Esophagus squamous epithelium (tissue), 5 donors: Measurements from ENCODE around the gene TPSAB1. TPM values are rescaled to one million over a fixed set of nuclear protein-coding genes. Genes with fewer than 3 reads are reported as not detected.
"Not testable (repeated sequence)": the region's sequence is repeated elsewhere in the genome, so short reads cannot be mapped to it uniquely, and the experiment has no call there.

Experiments used
- DNase-seq: peaks from one replicate; lab custom pipeline; 2025; lab: John Stamatoyannopoulos, UW
- H3K27ac ChIP-seq, 4 donors: fragments of 200-600 bp; sonication (generic); one replicate each; pipeline ENCODE4 v1.5.1; 2016 to 2019; ENCODE audit warnings: mild to moderate bottlenecking in 1 of 4
- H3K27me3 ChIP-seq, 4 donors: fragments of 200-600 bp; sonication (generic); 1 replicate in 3 of 4; 2 replicates in 1 of 4; pipeline versions ENCODE4 v1.5.1 to v1.6.0; 2017 to 2021; ENCODE audit warnings: antibody characterized with exemption in 1 of 4
- H3K36me3 ChIP-seq, 3 donors: fragments of 200-600 bp; sonication (generic); one replicate each; pipeline ENCODE4 v1.5.1; 2016 to 2019
- H3K4me1 ChIP-seq, 3 donors: fragments of 200-600 bp; sonication (generic); one replicate each; pipeline ENCODE4 v1.5.1; 2017 to 2019
- H3K4me3 ChIP-seq, 4 donors: fragments of 200-600 bp; sonication (generic); 1 replicate in 3 of 4; 2 replicates in 1 of 4; pipeline ENCODE4 v1.5.1; 2016 to 2019; ENCODE audit warnings: mild to moderate bottlenecking in 2 of 4, moderate library complexity in 1 of 4
- H3K9me3 ChIP-seq, 3 donors: fragments of 200-600 bp; sonication (generic); one replicate each; pipeline ENCODE4 v1.5.1; 2016 to 2019
- POLR2A ChIP-seq, 4 donors: fragments of 450-650 bp; IDR thresholded peaks; one replicate each; pipeline ENCODE4 v1.6.1; 2017; ENCODE audit warnings: antibody characterized with exemption in 4 of 4, mild to moderate bottlenecking in 4 of 4, moderate library complexity in 3 of 4
- WGBS, 2 donors: methylation state at CpG; one replicate each; pipeline ENCODE4 v1.1.5; 2018; 5-methylcytosine and 5-hydroxymethylcytosine counted together
- intact Hi-C: fragments of 100-400 bp; cut with DNase I; formaldehyde crosslinking; loops from one replicate; pipeline ENCODE4 v1.15.0; 2022
- total RNA-seq, 4 donors: library from RNA; depleted of rRNA; stranded (reverse); fragments of >200 nt; gene quantifications; one replicate each; pipeline ENCODE4 v1.1.0, GENCODE V29; 2016
- TF ChIP-seq, protein P1 (sequence below), 6 experiments: fragments of 450-650 bp in 4 of 6; fragments of 200-600 bp in 2 of 6; sonication (generic) in 2 of 6; IDR thresholded peaks; one replicate each; pipeline ENCODE4 v1.5.1; 2016 to 2019; ENCODE audit warnings: antibody characterized with exemption in 6 of 6, mild to moderate bottlenecking in 4 of 6, moderate library complexity in 4 of 6
- donor health status: DM: yes; HTN: yes; CAD: no.

TPSAB1 gene
- total RNA-seq: 100 to 1,000 TPM in 1 of 4 donors, 10 to 100 TPM in 2, 1 to 10 TPM in 1; 3.0 to 395 (median 16.7) TPM

DNA sequence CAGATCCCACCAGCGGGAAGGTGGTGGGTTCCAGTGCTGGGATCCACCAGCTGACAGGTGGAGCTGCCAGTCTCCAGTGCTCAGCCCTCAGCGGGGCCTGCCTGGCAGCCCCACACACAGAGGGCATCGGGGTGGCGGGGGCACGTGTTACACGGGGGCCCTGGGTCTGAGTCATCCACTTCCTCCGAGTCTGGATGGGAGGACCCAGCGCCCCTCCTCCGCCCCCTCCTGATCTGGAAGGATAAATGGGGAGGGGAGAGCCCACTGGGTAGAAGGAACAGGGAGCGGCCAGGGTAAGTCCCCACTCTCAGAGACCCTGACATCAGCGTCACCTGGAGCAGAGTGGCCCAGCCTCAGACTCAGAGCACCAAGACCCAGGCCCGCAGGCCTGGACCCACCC is at the start of gene TPSAB1:
TPSAB1 (plus strand) TSS at position 270 of the 400 bp plus-strand sequence. CDS start 234 bp downstream, outside the sequence.
- H3K36me3 ChIP-seq, H3K9me3 ChIP-seq, H3K27ac ChIP-seq, H3K4me3 ChIP-seq, H3K4me1 ChIP-seq, intact Hi-C loops, DNase-seq: not testable (repeated sequence)
- no CpG with 5 or more reads among the region's 12 CpGs for WGBS, 2 donors
- H3K27me3 ChIP-seq: peaks cover 0 to 23% (median 0%) of the 10 kb centered on the region in 4 donors

GRCh38 chr16:1190789-1191188 is 49.7 kb upstream of the TPSAB1 start:
- H3K27ac ChIP-seq, DNase-seq, H3K36me3 ChIP-seq, H3K9me3 ChIP-seq, H3K4me3 ChIP-seq, intact Hi-C loops: not testable (repeated sequence)
- 60% methylated on average over 1 of the region's 11 CpGs; no CpG with 5 or more reads in 1 of the 2 donors for WGBS, 2 donors
- Histone ChIP-seq H3K4me1 (peaks cover 0 to 28% (median 6%) of the 10 kb centered on the region in 3 donors), H3K27me3 (peaks cover 0 to 19% (median 0%) of the 10 kb centered on the region in 4 donors)

DNA sequence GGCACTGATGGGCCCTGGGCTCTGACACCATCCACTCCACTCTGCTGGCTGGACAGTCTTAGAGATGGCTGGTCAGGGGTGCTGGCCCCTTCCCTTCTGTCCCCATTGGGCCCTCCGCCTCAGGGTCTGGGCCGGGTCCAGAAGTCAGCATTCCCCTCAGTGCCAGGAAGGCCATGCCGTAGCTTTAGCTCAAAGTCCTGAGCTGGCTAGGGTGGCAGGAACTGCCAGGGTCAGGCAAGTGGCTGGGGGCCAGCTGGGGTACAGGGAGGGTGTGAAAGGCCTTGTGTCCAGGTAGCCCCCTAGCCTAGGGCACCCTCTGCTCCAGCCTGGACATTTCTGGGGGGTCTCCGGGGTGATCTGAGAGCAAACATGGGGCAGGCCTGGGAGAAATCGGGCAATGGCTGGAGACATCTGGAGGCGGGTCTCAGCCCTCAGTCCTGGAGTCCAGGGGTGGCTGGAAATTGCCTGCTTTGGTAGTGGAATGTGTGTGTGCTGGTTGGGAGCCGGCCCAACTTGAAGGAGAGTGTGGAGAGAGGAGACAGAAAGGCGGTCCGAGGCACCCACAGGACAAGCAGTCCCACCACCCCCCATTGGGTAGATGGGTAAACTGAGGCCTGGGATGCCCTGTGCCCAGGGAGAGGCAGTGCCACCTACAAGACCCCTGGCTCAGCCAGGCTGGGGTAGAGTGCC is 48.0 kb upstream of the TPSAB1 start:
- no peaks in the 10 kb centered on the region for H3K9me3 ChIP-seq
- peaks cover 0 to 28% (median 6%) of the 10 kb centered on the region in 3 donors for H3K4me1 ChIP-seq
- no peak for TF ChIP-seq POLR2A (IDR thresholded peaks at IDR 0.05)
- TF ChIP-seq, protein P1, sequence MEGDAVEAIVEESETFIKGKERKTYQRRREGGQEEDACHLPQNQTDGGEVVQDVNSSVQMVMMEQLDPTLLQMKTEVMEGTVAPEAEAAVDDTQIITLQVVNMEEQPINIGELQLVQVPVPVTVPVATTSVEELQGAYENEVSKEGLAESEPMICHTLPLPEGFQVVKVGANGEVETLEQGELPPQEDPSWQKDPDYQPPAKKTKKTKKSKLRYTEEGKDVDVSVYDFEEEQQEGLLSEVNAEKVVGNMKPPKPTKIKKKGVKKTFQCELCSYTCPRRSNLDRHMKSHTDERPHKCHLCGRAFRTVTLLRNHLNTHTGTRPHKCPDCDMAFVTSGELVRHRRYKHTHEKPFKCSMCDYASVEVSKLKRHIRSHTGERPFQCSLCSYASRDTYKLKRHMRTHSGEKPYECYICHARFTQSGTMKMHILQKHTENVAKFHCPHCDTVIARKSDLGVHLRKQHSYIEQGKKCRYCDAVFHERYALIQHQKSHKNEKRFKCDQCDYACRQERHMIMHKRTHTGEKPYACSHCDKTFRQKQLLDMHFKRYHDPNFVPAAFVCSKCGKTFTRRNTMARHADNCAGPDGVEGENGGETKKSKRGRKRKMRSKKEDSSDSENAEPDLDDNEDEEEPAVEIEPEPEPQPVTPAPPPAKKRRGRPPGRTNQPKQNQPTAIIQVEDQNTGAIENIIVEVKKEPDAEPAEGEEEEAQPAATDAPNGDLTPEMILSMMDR (IDR thresholded peaks at IDR 0.05): no peak
- no peak for DNase-seq
- intact Hi-C loops: no loop called here
- H3K36me3 ChIP-seq: no peaks in the 10 kb centered on the region
- H3K27me3 ChIP-seq: peaks cover 0 to 21% (median 0%) of the 10 kb centered on the region in 4 donors
- H3K27ac ChIP-seq: peak overlapping the region in 3 of 4 donors; percentile 7 to 72 (median 54)
- no peak overlapping the region for H3K4me3 ChIP-seq
- 57 to 60% methylated on average over 1 to 4 of the region's 9 CpGs for WGBS, 2 donors

GRCh38 chr16:1193143-1193824 is 47.2 kb upstream of the TPSAB1 start:
- H3K4me3 ChIP-seq: no peak overlapping the region
- intact Hi-C loops: no loop called here
- 48 to 50% methylated on average over 5 to 6 of the region's 30 CpGs for WGBS, 2 donors
- H3K27ac ChIP-seq: peak overlapping the region in 3 of 4 donors; percentile 28 to 72 (median 54)
- TF ChIP-seq, protein P1 (IDR thresholded peaks at IDR 0.05): peak in 1 of 6 experiments; percentile 9
- TF ChIP-seq POLR2A (IDR thresholded peaks at IDR 0.05): no peak
- H3K9me3 ChIP-seq: no peaks in the 10 kb centered on the region
- H3K36me3 ChIP-seq: no peaks in the 10 kb centered on the region
- peaks cover 0 to 28% (median 6%) of the 10 kb centered on the region in 3 donors for H3K4me1 ChIP-seq
- peaks cover 0 to 21% (median 0%) of the 10 kb centered on the region in 4 donors for H3K27me3 ChIP-seq
- no peak for DNase-seq

- peaks cover 0 to 21% (median 0%) of the 10 kb centered on the region in 4 donors for H3K27me3 ChIP-seq
- no peak for DNase-seq
- peak overlapping the region in 3 of 4 donors; percentile 28 to 72 (median 54) for H3K27ac ChIP-seq
- H3K36me3 ChIP-seq: no peaks in the 10 kb centered on the region
- TF ChIP-seq, protein P1 (IDR thresholded peaks at IDR 0.05): no peak
- no peak for TF ChIP-seq POLR2A (IDR thresholded peaks at IDR 0.05)
- peaks cover 0 to 28% (median 6%) of the 10 kb centered on the region in 3 donors for H3K4me1 ChIP-seq
- intact Hi-C loops: no loop called here
- 20% methylated on average over 2 of the region's 29 CpGs; no CpG with 5 or more reads in 1 of the 2 donors for WGBS, 2 donors
- H3K9me3 ChIP-seq: no peaks in the 10 kb centered on the region
- no peak overlapping the region for H3K4me3 ChIP-seq
Measured at GRCh38 chr16:1193825-1194581, 46.5 kb upstream of the TPSAB1 start.
